ENCODE data around the gene ZC3H18.
"Not testable (repeated sequence)": the region's sequence is repeated elsewhere in the genome, so short reads cannot be mapped to it uniquely, and the experiment has no call there.

The ZC3H18 gene

DNA sequence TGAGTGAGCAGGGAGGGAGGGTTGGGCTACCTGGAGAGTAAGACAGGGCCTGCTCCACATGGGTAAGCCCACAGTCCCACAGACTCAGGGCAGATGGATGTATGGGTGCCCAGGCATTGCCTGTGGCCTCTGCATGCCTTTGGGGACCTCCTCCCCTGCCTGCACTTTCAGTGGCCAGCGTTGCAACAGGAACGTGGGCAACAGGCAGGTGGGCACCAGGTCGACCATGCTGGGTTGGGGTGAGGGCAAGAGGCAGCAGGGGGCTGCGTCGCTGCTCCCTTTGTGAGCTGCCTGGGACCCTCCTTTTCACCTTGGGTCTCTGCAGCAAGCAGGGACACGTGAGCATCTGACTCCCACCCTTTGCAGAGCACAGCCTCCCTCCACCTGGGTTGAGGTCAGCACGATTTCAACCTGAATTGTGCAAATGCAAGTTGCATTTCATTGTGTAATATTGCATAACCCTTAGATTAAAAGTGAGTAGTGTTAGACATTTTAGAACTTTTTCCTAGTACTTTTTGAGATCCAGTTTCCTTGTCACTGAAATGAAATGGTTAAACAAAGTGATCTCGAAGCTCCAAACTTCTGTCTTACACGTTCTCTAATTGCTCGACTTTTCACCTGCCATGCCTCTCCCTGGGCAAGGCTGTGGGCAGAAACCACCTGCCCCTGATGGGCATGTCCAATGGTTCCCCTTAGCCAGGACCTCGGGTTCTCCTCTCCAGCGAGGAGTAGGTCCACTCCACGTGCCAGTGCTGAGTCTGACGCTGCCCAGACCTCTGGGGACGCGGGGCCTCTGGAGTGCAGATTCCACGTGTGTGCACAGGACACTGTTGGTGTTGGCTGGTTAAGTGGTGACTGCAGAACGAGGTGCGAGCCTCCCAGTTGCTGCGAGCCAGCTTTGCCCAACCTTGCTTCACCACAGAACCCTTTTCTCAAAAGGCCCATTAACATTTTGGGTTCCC is 35.3 kb downstream of the ZC3H18 start:
- DNase-seq (ENCODE audit: low spot score), result no peak

DNA sequence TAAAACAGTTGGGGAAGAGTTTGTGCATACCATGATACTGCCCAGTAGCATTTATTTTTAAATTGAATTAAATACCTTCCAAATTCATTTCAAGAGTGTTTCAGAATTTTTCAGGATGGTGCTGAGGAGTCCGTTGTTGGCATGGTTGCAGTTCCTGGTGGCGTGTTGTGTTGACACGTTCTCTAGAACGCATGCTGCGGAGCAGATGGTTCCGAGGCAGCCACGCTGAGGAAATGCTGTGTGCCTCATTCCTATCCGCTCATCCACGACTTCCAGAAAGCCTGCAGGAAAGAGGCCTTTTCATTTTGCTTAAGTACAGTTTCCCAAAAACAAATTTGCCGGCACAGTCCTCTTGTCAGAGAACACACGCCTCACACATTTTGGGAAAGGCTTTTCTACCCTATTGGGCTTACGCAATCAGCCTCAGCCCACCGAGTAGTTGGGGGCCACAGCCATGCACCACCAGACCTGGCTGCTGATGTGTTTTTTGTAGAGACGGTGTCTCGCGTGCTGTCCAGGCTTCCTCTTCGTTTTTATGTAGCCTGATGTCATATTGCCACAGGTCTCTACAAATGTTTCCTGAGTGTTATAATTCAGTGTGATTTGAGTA is 36.0 kb downstream of the ZC3H18 start:
- no peak for DNase-seq (ENCODE audit: low spot score)

DNA sequence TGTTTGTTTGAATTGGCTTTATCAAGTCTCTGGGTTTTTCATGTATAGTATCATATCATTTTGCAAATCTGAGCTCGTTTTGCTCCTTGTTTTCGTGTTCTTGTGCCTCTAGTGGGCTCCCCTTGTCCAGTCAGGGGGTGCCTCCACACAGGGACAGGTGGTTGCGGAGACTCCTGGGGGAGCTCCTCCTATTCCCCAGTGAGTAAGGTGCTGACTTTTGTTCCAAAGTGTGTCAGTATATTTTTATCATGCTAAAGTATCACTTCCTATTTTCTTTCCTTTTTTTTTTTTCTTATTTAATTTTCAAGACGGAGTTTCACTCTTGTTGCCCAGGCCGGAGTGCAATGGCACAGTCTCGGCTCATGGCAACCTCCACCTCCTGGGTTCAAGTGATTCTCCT is 37.9 kb downstream of the ZC3H18 start:
- no peak for DNase-seq (ENCODE audit: low spot score)

DNA sequence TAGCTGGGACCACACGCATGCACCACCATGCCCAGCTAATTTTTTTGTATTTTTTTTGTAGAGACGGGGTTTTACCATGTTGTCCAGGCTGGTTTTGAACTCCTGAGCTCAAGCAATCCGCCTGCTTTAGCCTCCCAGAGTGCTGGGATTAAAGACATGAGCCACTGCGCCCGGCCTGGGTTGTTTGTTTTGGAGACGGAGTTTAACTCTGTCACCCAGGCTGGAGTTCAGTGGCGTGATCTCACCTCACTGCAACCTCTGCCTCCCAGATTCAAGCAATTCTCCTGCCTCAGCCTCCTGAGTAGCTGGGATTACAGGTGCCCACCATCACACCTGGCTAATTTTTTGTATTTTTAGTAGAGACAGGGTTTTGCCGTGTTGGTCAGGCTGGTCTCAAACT is 39.2 kb downstream of the ZC3H18 start:
- not testable (repeated sequence) for DNase-seq (ENCODE audit: low spot score)

DNA sequence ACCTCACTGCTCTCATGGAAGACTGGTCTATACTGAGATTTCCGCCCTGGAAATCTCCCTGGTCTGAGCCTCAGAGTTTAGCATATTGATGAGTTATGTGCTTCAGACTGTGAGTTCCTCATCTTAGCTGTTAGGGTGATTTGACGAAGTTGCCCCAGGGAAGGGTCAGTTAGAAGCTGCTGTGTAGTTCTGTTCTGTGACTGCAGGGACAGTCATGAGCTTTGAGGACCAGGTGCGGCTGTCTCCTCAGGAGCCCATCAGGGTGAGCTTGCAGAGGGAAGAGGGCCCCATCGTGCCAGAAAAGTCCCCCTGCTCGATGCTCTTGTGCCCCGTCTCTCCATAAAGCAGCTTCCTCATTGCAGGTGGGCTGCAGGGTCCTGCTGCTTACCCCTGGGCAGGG is 39.9 kb downstream of the ZC3H18 start:
- DNase-seq (ENCODE audit: low spot score), result no peak

DNA sequence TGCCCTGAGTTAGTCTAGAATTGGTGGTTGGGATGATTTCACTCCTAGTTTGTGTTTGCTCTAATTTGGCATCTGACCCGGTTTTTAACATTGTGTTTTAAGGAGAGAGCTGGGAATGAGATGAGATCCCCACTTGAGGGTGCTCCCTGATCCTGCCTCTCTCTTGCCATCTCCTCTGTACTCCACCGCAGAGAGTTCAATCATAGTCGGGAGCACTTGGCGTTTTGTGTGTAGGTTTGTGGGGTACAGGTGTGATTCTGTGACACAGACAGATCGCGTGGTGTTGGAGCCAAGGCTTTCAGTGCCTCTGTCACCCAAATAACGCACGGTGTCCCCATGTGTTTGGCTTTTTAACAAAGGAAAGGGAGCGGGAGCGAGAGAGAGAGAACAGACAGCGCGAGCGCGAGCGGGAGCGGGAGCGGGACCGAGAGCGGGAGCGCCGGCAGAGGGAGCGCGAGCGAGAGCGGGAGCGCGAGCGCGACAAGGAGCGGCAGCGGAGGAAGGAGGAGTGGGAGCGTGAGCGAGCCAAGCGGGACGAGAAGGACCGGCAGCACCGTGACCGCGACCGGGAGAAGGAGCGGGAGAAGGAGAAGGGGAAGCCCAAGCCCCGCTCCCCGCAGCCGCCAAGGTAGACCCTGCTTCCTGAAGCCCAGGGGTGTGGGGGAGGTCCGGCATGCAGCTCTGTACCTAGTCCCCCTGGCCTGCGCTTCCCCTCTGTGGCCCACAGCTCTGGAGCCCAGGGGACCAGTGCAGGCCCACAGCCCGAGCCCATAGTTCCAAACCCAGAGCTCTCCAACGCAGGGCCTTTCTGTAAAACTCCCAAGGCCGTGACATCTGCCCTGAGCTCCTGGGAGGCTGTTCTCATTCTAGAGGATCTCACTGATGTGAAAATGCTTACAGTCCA is 41.0 kb downstream of the ZC3H18 start:
- DNase-seq (ENCODE audit: low spot score), result no peak

DNA sequence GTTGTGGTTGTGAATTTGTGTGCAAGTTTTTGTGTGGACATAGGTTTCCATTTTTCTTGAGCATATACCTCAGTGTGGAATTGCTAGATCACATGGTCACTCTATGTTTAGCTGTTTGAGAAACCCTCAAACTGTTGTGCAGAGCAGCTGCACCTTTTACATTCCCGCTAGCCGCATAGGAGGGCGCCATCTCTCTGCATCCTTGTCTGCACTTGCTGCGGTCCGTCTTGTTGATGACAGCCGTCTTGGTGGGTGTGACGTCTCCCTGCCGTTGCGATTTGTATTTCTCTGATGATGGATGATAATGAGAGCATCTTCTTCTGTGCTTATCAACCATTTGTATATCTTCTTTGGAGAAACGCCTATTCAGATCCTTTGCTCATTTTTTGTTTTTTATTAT is 43.1 kb downstream of the ZC3H18 start:
- DNase-seq (ENCODE audit: low spot score), result no peak

DNA sequence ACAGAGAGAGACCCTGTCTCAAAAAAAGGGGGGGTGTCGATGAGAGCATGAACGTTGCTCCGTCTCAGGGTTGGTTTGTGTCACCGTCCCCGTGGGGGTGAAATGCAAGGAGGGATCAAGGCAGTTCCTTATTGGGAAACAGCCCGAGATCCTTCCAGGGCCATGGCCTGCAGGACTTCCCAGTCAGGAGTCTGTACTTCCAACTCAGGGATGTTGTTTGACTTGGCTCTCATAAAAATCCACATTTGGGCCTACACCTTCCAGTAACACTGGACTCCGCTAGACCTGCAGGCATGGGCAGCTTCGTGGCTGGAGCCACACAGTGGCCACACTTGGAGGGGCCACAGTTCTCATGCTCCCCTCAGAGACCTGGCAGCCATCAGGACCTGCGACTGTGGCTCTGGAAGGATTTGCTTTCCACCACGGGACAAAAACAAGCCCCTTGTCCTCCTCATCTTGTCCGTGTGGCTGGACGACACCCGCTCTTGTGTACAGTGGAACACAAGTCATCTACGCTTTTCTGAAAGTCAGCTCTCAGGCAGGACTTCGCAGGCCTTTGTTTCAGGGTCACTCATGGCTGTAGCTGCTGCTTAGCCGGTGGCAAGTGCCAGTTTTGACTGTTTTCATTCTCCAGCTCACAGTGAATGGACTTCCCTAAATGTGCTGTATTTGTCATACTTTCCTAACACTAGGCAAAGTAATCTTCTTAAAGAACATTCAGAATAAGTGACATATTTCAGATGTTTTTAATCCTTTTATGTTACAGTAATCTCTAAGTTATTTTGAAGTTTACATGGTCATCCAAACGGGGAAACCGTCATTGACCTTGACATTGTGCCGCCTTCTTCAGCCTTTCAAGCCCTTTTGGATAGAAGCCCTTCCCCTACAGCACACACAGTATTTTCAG is 44.0 kb downstream of the ZC3H18 start:
- no peak for DNase-seq (ENCODE audit: low spot score)

DNA sequence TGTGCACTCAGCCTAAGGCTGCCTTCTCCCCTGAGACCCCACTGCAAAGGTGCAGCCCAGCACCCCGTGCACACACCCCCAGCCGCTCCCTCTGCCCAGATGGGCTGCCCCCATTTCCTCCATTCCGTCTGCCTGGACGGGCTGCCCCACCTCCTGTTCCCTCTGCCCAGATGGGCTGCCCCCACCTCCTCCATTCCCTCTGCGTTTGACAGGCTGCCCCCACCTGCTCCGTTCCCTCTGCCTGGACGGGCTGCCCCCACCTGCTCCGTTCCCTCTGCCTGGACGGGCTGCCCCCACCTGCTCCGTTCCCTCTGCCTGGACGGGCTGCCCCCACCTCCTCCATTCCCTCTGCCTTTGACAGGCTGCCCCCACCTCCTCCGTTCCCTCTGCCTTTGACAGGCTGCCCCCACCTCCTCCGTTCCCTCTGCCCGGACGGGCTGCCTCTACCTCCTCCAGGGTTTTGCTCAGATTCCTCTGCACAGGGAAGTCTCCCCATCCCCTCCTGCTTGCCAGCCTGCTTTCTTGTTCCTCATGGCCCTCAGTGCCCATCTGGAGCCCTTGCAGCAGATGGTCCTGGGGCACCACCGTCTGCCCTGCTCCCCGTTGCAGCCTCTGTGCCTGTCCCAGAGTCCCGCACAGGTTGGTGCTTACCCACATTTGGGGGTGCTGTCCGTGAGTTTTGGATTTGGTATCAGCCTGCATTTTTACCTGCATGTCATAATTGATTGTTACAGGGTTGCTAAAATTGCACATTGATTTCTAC is 44.8 kb downstream of the ZC3H18 start:
- DNase-seq (ENCODE audit: low spot score), result no peak

DNA sequence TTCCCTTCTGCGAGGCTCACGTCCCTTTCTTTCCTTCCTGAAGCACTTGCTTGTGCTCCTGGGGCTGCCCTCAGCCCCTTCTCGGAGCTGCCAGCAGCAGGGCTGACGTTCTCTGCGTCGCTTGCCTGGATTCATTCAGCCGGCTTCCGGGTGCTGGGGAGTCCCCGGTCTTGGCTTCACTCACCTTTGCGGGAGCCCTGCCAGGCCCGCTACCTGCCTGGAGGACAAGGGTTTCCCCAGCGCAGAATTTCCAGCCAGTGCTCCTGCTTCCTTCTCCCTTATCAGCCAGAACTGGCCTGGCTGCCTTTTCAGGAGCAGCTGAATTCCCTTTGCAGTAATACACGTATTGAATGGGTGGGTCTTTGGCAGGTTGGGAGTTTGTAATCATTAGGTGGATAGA is 46.1 kb downstream of the ZC3H18 start:
- DNase-seq (ENCODE audit: low spot score), result no peak

DNA sequence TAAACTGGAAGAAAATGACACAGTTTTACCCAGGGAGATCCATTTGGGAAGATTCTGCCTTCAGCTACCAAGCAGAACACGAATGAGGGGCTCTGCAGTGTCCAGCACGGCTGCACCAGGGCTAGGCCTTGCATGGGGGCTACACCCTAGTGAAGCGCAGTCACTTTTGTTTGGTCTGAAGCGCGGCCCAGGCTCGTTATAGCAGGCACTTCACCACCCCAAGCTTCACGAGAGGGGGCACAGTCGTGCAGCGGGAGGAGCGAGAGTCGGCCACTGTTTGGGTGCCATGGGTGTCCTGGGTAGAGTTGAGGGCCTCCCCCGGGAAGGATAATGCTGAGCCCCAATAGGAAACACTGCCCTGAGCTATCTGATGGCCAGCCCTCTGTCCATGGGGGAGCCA is 46.5 kb downstream of the ZC3H18 start:
- DNase-seq (ENCODE audit: low spot score), result no peak

DNA sequence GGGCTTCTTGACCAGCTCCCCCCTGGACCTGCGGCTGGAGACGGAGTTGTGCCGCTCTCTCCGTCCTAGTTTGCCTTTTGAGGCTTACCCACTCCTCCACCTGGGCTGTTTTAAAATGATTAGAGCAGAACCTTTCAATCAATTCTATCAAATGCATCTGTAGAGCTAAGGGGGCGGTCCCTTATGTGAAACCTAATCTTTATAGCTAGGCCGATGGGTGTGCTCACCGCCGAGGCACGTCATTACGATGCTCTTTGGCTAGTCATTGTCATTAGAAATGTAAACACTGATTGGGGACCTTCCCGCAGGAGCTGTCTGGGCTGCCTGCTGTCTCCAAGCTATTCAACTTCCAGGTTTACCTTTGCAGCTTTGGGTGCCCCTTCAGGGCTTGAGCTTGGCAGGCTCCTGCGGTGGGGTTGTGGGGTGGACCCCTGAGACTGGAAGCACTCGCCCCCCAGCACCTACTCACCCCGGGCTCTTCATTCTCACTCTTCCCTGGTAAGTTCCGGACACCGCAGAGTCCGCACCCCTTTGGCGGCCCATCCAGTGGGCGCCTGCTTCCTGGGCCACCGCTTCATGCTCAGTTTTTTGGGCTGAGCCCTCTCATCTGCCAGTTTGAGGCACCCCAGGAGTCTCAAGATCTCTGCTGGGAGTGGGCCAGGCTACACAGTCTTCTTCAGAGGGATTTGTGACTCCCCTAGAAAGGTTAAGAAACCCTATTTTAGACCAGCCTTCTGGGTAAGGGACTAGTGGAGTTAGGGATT is 47.2 kb downstream of the ZC3H18 start:
- DNase-seq (ENCODE audit: low spot score), result no peak

DNA sequence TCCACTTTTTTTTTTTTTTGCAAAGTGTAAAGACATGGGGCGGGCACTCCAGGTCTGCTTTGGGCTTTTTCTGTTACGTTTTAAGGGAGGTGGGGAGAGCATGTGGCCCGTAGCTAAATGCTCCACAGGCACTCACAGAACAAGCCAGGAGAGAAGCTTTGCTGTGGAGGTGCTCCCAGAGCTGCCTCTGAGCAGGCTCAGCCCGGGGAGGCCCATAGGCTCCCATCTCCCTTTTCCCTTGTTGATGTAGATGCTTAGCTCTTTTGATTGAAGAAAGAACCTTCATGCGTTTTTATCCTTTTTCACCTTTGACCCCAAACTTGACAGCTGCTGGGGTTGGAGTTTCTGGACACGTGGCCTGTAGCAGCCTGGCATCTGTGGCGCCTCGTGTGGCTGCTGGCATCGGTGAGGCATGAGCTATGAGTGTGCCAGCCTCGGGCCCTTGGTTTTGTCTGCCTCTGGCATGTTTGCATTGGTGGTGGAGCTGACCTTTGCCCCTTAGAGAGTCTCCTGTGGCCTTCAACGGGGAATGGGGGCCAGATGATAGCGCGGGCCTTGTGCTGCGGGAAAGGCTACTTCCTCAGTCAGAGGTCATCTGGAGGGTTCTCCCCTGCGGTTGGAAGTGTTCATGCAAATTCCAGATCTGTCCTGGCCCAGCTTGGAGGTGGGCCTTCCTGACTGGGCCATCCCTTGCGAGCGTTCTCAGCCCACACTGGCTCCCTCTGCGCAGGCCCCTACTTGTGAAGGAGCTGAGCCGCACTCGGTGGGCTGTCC is 48.2 kb downstream of the ZC3H18 start:
- no peak for DNase-seq (ENCODE audit: low spot score)

DNA sequence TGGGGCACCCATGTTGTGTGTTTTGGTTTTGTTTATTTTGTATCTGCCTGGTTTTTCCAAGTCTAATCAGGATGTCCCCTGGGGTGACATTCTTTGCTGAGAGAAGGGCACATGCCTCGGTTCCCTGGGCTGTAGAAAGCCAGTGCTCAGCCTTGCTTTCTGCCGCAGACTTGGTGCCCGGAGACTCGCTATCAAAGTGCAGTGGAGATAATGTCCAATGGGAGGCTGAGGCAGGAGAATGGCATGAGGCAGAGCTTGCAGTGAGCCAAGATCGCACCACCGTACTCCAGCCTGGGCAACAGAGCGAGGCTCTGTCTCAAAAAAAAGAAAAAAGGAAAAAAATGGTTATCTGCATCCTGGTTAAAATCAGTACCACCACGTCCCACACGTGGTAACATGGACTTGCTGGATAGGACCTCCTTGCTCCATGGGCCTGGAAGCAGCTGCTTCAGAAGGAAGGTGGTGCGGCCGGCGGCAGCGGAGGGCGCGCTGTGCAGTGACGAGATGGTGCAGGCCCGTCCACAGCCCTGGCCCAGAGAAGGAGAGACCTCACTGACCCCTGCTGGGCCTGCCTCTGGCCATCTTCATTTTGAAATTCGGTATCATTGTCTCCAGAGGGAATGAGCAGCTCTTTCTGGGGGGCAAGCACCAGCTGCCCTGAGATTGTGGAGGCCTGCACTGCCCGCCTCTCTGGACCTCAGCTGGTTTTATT is 48.9 kb downstream of the ZC3H18 start:
- DNase-seq (ENCODE audit: low spot score), result no peak

DNA sequence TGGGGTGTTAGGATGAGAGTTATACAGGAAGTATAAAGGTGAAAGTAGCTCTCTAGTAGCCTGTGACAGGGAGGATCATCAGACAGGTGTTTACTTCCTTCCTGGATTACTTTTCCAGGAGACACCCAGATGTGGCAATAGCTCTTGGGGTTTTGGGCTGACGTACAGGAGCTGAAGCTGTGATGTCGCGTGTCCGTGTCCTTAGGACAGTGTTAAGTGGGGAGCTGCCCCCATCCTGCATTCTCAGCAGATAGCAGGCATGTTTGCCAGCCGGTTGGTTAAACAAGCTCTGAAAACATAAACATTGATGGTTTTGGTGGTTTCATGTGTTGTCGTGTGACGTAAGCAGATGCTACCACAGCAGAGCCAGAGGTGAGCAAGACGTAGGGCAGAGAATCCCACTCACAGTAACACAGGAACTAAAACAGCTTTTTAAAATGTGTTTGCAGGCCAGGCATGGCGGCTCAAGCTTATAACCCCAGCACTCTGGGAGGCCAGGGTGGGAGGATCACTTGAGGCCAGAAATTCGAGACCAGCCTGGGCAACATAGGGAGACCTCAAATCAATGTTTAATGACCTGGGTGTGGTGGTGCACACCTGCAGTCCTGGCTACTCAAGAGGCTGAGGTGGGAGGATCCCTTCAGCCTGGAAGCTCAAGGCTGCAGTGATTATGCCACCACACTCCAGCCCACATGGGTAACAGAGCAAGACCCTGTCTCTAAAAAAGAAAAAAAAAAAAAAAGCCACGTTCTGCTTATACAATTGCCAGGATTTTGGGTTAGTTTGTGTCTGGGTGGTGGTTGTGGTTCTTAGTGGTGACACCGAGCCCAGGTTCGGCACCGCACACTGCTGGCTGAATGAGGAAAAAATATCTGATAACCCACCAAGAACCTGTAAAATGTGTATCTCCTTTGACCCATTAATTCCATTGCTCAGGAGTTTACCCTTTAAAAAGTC is 49.9 kb downstream of the ZC3H18 start:
- DNase-seq (ENCODE audit: low spot score), result no peak

DNA sequence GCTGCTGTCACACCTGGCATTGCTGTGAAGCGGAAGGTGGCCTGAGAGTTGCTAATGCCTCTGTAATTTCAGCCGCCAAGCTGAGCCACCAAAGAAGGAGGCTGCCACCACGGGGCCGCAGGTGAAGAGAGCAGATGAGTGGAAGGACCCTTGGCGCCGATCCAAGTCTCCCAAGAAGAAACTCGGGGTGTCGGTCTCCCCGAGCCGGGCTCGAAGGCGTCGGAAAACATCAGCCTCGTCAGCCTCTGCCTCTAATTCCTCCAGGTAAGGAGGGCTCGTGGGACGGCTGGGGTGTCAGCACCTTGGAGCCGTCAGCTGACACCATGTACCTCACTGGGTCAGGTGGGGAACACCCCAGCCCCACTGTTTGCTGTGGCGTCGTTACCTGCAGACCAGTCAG is 51.9 kb downstream of the ZC3H18 start:
- no peak for DNase-seq (ENCODE audit: low spot score)

DNA sequence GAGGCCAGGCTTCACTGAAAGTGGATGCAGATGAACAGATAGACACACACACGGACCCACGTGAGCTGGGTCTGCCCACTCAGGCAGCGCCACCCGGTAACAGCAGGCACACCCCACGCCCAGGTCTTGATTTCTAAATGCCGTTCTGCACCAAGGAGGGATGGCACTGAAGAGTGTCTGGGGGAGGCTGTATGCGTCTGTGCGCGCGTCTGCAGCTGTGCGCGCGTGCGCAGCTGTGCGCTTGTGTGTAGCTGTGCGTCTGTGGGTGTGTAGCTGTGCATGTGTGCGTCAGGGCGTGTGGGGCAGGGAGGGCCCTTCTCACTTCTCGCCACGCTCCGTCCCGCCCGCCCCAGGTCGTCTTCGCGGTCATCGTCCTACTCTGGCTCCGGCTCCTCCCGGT is 52.7 kb downstream of the ZC3H18 start:
- DNase-seq (ENCODE audit: low spot score), result no peak

All from hepatic stellate cell (primary cell).